GM23338 (cell line): ENCODE results near the gene SYNPO2. TPM values are rescaled to one million over a fixed set of nuclear protein-coding genes. Genes with fewer than 3 reads are reported as not detected.
"Not testable (repeated sequence)": the region's sequence is repeated elsewhere in the genome, so short reads cannot be mapped to it uniquely, and the experiment has no call there.

Experiments
- ATAC-seq: fragments of 200-7000 bp; cut with Tn5 transposase; 3 replicates; pipeline ENCODE4 v1.9.1; 2020
- DNase-seq: peaks from one replicate; pipeline ENCODE4 v3.0.0-alpha.2; 2015; ENCODE audit warnings: low spot score
- H2AFZ ChIP-seq: fragments of 200-600 bp; sonication (generic); 2 replicates; pipeline ENCODE4 v1.8.0; 2016; ENCODE audit warnings: antibody characterized with exemption, mild to moderate bottlenecking, moderate library complexity
- H3F3A ChIP-seq: fragments of 200-600 bp; sonication (generic); replicated peaks from 2 replicates; pipeline ENCODE4 v1.8.0; 2017; ENCODE audit warnings: antibody characterized with exemption, mixed run types, low read depth
- H3K27ac ChIP-seq: fragments of 200-600 bp; sonication (generic); 2 replicates; pipeline ENCODE4 v1.6.1; 2016; ENCODE audit warnings: low read depth
- H3K27me3 ChIP-seq: fragments of 200-600 bp; sonication (generic); 2 replicates; pipeline ENCODE4 v1.8.0; 2016; ENCODE audit warnings: mild to moderate bottlenecking, mixed run types, moderate library complexity; ENCODE audit not compliant: insufficient read depth
- H3K36me3 ChIP-seq: fragments of 200-600 bp; sonication (generic); 2 replicates; pipeline ENCODE4 v1.8.0; 2016; ENCODE audit warnings: mild to moderate bottlenecking; ENCODE audit not compliant: insufficient read depth
- H3K4me1 ChIP-seq: fragments of 200-600 bp; sonication (generic); 2 replicates; pipeline ENCODE4 v1.8.0; 2016; ENCODE audit warnings: mild to moderate bottlenecking, moderate library complexity; ENCODE audit not compliant: insufficient read depth
- H3K4me2 ChIP-seq: fragments of 200-600 bp; sonication (generic); 2 replicates; pipeline ENCODE4 v1.7.1; 2017; ENCODE audit warnings: mixed run types
- H3K4me3 ChIP-seq: fragments of 200-600 bp; sonication (generic); 2 replicates; pipeline ENCODE4 v1.6.1; 2016; ENCODE audit warnings: mixed run types
- H3K79me2 ChIP-seq: fragments of 200-600 bp; sonication (generic); replicated peaks from 2 replicates; pipeline ENCODE4 v1.8.0; 2017; ENCODE audit warnings: mild to moderate bottlenecking; ENCODE audit not compliant: insufficient read depth
- H3K9me2 ChIP-seq: fragments of 200-600 bp; sonication (generic); 2 replicates; pipeline ENCODE4 v1.8.0; 2017; ENCODE audit not compliant: insufficient read depth
- H4K20me1 ChIP-seq: fragments of 200-600 bp; sonication (generic); replicated peaks from 2 replicates; pipeline ENCODE4 v1.8.0; 2017; ENCODE audit warnings: mild to moderate bottlenecking; ENCODE audit not compliant: insufficient read depth
- H3K27ac Mint-ChIP-seq: 2 replicates; pipeline ENCODE4 v1.8.0; 2020; ENCODE audit warnings: inconsistent platforms, mild to moderate bottlenecking, moderate library complexity, mixed read lengths
- H3K27me3 Mint-ChIP-seq: 3 replicates; pipeline ENCODE4 v1.8.0; 2022; ENCODE audit warnings: low read depth, mild to moderate bottlenecking, moderate library complexity, mixed read lengths, inconsistent platforms; ENCODE audit not compliant: insufficient read depth, poor library complexity
- H3K36me3 Mint-ChIP-seq: 3 replicates; pipeline ENCODE4 v1.8.0; 2021; ENCODE audit warnings: low read depth, mild to moderate bottlenecking, inconsistent platforms, moderate library complexity, mixed read lengths
- H3K4me1 Mint-ChIP-seq: 3 replicates; pipeline ENCODE4 v1.8.0; 2020; ENCODE audit warnings: mild to moderate bottlenecking, inconsistent platforms, mixed read lengths
- H3K4me3 Mint-ChIP-seq: 3 replicates; pipeline ENCODE4 v1.8.0; 2021; ENCODE audit warnings: moderate library complexity, mild to moderate bottlenecking, inconsistent platforms, mixed read lengths
- H3K9me3 Mint-ChIP-seq: 3 replicates; pipeline ENCODE4 v1.8.0; 2020; ENCODE audit warnings: moderate library complexity, mild to moderate bottlenecking, inconsistent platforms, mixed read lengths
- EZH2phosphoT487 ChIP-seq: fragments of 200-600 bp; sonication (generic); IDR thresholded peaks from one replicate; pipeline ENCODE4 v1.8.1; 2018; ENCODE audit warnings: antibody characterized with exemption; ENCODE audit not compliant: unreplicated experiment
- POLR2AphosphoS5 ChIP-seq: IDR thresholded peaks from 2 replicates; pipeline ENCODE4 v1.6.1; 2016; ENCODE audit warnings: antibody characterized with exemption, low read depth
- ZNF114 ChIP-seq: fragments of 250-450 bp; sonication (Bioruptor Pico); IDR thresholded peaks from 2 replicates; pipeline ENCODE4 v1.5.0; 2020; ENCODE audit warnings: mild to moderate bottlenecking, moderate library complexity
- ZNF331 ChIP-seq: fragments of 250-450 bp; sonication (Bioruptor Pico); IDR thresholded peaks from 2 replicates; pipeline ENCODE4 v1.5.0; 2020; ENCODE audit warnings: low read depth, mild to moderate bottlenecking, moderate library complexity
- polyA plus RNA-seq: library from polyadenylated mRNA; unstranded; fragments of >200 nt; fragmentation: Nextera tagmentation; extraction: Ambion mirVana; gene quantifications from 2 replicates; pipeline ENCODE4 v1.2.1, GENCODE V29; 2016
- total RNA-seq: library from RNA; depleted of rRNA; stranded (reverse); fragments of >200 nt; shearing (Covaris generic); gene quantifications from 2 replicates; pipeline ENCODE4 v1.2.3, GENCODE V29; 2014
- TF ChIP-seq, protein P1 (sequence below): fragments of 250-450 bp; sonication (Bioruptor Pico); IDR thresholded peaks from 2 replicates; pipeline ENCODE4 v1.5.0; 2020; ENCODE audit warnings: mild to moderate bottlenecking, moderate library complexity
- TF ChIP-seq, protein P2 (sequence below): IDR thresholded peaks from 2 replicates; pipeline ENCODE4 v1.6.1; 2016; ENCODE audit warnings: antibody characterized with exemption

Gene SYNPO2
- total and polyA plus RNA-seq, 2 experiments from 2014 or later = 2.1 to 3.4 TPM

DNA sequence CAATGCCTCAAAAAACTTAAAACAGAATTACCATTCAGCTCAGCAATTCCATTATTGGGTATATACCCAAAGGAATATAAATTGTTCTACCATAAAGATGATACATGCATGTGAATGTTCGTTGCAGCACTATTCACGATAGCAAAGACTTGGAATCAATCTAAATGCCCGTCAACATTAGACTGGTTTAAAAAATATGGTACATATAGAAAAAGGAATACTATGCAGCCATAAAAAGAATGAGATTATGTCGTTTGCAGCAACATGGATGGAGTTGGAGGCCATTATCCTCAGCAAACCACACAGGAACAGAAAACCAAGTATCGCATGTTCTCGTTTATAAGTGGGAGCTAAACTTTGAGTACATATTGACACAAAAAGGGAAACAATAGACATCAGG, 10.9 kb upstream of the SYNPO2 start (continued):
- TF ChIP-seq, protein P1, sequence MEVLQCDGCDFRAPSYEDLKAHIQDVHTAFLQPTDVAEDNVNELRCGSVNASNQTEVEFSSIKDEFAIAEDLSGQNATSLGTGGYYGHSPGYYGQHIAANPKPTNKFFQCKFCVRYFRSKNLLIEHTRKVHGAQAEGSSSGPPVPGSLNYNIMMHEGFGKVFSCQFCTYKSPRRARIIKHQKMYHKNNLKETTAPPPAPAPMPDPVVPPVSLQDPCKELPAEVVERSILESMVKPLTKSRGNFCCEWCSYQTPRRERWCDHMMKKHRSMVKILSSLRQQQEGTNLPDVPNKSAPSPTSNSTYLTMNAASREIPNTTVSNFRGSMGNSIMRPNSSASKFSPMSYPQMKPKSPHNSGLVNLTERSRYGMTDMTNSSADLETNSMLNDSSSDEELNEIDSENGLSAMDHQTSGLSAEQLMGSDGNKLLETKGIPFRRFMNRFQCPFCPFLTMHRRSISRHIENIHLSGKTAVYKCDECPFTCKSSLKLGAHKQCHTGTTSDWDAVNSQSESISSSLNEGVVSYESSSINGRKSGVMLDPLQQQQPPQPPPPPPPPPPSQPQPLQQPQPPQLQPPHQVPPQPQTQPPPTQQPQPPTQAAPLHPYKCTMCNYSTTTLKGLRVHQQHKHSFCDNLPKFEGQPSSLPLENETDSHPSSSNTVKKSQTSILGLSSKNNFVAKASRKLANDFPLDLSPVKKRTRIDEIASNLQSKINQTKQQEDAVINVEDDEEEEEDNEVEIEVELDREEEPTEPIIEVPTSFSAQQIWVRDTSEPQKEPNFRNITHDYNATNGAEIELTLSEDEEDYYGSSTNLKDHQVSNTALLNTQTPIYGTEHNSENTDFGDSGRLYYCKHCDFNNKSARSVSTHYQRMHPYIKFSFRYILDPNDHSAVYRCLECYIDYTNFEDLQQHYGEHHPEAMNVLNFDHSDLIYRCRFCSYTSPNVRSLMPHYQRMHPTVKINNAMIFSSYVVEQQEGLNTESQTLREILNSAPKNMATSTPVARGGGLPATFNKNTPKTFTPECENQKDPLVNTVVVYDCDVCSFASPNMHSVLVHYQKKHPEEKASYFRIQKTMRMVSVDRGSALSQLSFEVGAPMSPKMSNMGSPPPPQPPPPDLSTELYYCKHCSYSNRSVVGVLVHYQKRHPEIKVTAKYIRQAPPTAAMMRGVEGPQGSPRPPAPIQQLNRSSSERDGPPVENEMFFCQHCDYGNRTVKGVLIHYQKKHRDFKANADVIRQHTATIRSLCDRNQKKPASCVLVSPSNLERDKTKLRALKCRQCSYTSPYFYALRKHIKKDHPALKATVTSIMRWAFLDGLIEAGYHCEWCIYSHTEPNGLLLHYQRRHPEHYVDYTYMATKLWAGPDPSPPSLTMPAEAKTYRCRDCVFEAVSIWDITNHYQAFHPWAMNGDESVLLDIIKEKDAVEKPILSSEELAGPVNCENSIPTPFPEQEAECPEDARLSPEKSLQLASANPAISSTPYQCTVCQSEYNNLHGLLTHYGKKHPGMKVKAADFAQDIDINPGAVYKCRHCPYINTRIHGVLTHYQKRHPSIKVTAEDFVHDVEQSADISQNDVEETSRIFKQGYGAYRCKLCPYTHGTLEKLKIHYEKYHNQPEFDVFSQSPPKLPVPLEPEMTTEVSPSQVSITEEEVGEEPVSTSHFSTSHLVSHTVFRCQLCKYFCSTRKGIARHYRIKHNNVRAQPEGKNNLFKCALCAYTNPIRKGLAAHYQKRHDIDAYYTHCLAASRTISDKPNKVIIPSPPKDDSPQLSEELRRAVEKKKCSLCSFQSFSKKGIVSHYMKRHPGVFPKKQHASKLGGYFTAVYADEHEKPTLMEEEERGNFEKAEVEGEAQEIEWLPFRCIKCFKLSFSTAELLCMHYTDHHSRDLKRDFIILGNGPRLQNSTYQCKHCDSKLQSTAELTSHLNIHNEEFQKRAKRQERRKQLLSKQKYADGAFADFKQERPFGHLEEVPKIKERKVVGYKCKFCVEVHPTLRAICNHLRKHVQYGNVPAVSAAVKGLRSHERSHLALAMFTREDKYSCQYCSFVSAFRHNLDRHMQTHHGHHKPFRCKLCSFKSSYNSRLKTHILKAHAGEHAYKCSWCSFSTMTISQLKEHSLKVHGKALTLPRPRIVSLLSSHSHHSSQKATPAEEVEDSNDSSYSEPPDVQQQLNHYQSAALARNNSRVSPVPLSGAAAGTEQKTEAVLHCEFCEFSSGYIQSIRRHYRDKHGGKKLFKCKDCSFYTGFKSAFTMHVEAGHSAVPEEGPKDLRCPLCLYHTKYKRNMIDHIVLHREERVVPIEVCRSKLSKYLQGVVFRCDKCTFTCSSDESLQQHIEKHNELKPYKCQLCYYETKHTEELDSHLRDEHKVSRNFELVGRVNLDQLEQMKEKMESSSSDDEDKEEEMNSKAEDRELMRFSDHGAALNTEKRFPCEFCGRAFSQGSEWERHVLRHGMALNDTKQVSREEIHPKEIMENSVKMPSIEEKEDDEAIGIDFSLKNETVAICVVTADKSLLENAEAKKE (CRISPR knock-in tag) = no peak

GRCh38 chr4:118878507-118878906, 10.1 kb upstream of the SYNPO2 start:
- peaks cover 21% of the 10 kb centered on the region for H3K36me3 Mint-ChIP-seq
- peaks cover 18% of the 10 kb centered on the region for H3K4me1 ChIP-seq
- not testable (repeated sequence) for ATAC-seq, H3K4me3 Mint-ChIP-seq, H3K27me3 ChIP-seq, H3K79me2 ChIP-seq, H3K36me3 ChIP-seq, H3K27ac ChIP-seq, H3K4me2 ChIP-seq, H3K27ac Mint-ChIP-seq, H3F3A ChIP-seq, H3K4me3 ChIP-seq, H3K27me3 Mint-ChIP-seq, H2AFZ ChIP-seq, DNase-seq, H3K9me2 ChIP-seq, H4K20me1 ChIP-seq
- peaks cover 17% of the 10 kb centered on the region for H3K4me1 Mint-ChIP-seq
- peaks cover 16% of the 10 kb centered on the region; the same call in 2 of the 3 replicates for H3K9me3 Mint-ChIP-seq

GRCh38 chr4:118879409-118879808, 9.2 kb upstream of the SYNPO2 start:
- H3K9me2 ChIP-seq = no peaks in the 10 kb centered on the region
- H3K9me3 Mint-ChIP-seq = peaks cover 16% of the 10 kb centered on the region; the same call in 2 of the 3 replicates
- H3K27ac Mint-ChIP-seq = no peak overlapping the region
- no peaks in the 10 kb centered on the region for H3F3A ChIP-seq
- no peaks in the 10 kb centered on the region for H3K27me3 Mint-ChIP-seq
- peaks cover 21% of the 10 kb centered on the region for H3K36me3 Mint-ChIP-seq
- peaks cover 7% of the 10 kb centered on the region; the same call in 1 of the 2 replicates for H3K36me3 ChIP-seq
- peaks cover 18% of the 10 kb centered on the region for H3K4me1 ChIP-seq
- no peak overlapping the region for H3K4me3 ChIP-seq
- H3K4me3 Mint-ChIP-seq = no peak overlapping the region
- H3K4me1 Mint-ChIP-seq = peaks cover 19% of the 10 kb centered on the region
- H3K27me3 ChIP-seq = no peaks in the 10 kb centered on the region
- ATAC-seq (no peak), DNase-seq (no peak)
- TF ChIP-seq ZNF114 (no peak), ZNF331 (CRISPR knock-in tag) (no peak), EZH2phosphoT487 (no peak), POLR2AphosphoS5 (no peak)
- TF ChIP-seq, protein P2, sequence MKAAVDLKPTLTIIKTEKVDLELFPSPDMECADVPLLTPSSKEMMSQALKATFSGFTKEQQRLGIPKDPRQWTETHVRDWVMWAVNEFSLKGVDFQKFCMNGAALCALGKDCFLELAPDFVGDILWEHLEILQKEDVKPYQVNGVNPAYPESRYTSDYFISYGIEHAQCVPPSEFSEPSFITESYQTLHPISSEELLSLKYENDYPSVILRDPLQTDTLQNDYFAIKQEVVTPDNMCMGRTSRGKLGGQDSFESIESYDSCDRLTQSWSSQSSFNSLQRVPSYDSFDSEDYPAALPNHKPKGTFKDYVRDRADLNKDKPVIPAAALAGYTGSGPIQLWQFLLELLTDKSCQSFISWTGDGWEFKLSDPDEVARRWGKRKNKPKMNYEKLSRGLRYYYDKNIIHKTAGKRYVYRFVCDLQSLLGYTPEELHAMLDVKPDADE = no peak
- H4K20me1 ChIP-seq = no peaks in the 10 kb centered on the region
- H2AFZ ChIP-seq = no peak overlapping the region
- H3K27ac ChIP-seq = no peak overlapping the region
- H3K4me2 ChIP-seq = no peak overlapping the region
- no peaks in the 10 kb centered on the region for H3K79me2 ChIP-seq
